Ishikawa (cell line): Measurements from ENCODE around the gene ANAPC16.

Experiments used
- CEBPB ChIP-seq: IDR thresholded peaks from 2 replicates; pipeline ENCODE4 v1.6.1; 2012
- CREB1 ChIP-seq: IDR thresholded peaks from 2 replicates; pipeline ENCODE4 v1.6.1; 2012; ENCODE audit warnings: low read depth
- EGR1 ChIP-seq: IDR thresholded peaks from 2 replicates; pipeline ENCODE4 v1.6.1; 2012
- EP300 ChIP-seq: IDR thresholded peaks from 2 replicates; pipeline ENCODE4 v1.6.1; 2012; ENCODE audit warnings: borderline replicate concordance
- FOXM1 ChIP-seq: IDR thresholded peaks from 2 replicates; pipeline ENCODE4 v1.6.1; 2012; ENCODE audit warnings: low read depth, borderline replicate concordance
- MAX ChIP-seq: IDR thresholded peaks from 2 replicates; pipeline ENCODE4 v1.6.1; 2012
- NFIC ChIP-seq: IDR thresholded peaks from 2 replicates; pipeline ENCODE4 v1.6.1; 2012
- RAD21 ChIP-seq: IDR thresholded peaks from 2 replicates; pipeline ENCODE4 v1.6.1; 2012; ENCODE audit warnings: low read depth
- REST ChIP-seq: IDR thresholded peaks from 2 replicates; pipeline ENCODE4 v1.6.1; 2012; ENCODE audit warnings: low read depth, mild to moderate bottlenecking
- TAF1 ChIP-seq: IDR thresholded peaks from 2 replicates; pipeline ENCODE4 v1.6.1; 2012; ENCODE audit warnings: low read depth, mild to moderate bottlenecking
- TCF12 ChIP-seq: IDR thresholded peaks from 2 replicates; pipeline ENCODE4 v1.6.1; 2012; ENCODE audit warnings: low read depth
- TEAD4 ChIP-seq: IDR thresholded peaks from 2 replicates; pipeline ENCODE4 v1.6.1; 2012
- USF1 ChIP-seq: IDR thresholded peaks from 2 replicates; pipeline ENCODE4 v1.6.1; 2012
- YY1 ChIP-seq: IDR thresholded peaks from 2 replicates; pipeline ENCODE4 v1.6.1; 2012; ENCODE audit warnings: low read depth
- ZBTB7A ChIP-seq: IDR thresholded peaks from 2 replicates; pipeline ENCODE4 v1.6.1; 2012; ENCODE audit warnings: low read depth

ANAPC16 gene

GRCh38 chr10:72265508-72265907, 49.7 kb downstream of the ANAPC16 start:
- TF ChIP-seq USF1 (no peak), MAX (no peak), EP300 (no peak), REST (no peak), TCF12 (no peak), RAD21 (no peak), ZBTB7A (no peak), NFIC (no peak), FOXM1 (no peak), TAF1 (no peak), EGR1 (no peak), CEBPB (no peak), CREB1 (no peak), TEAD4 (no peak), YY1 (no peak)

GRCh38 chr10:72265990-72266865, 50.4 kb downstream of the ANAPC16 start:
- TF ChIP-seq EP300 (no peak), ZBTB7A (0 out of 2 replicates have a peak, but pooled peaks have one; percentile 37)

- TF ChIP-seq EP300: no peak
Measured at GRCh38 chr10:72267381-72267780, 51.6 kb downstream of the ANAPC16 start.

- no peak for TF ChIP-seq NFIC
- no peak for TF ChIP-seq ZBTB7A
- TF ChIP-seq TCF12: no peak
- TF ChIP-seq USF1: no peak
- TF ChIP-seq CREB1: no peak
- TF ChIP-seq YY1: no peak
- TF ChIP-seq CEBPB: no peak
- no peak for TF ChIP-seq EGR1
- no peak for TF ChIP-seq MAX
- no peak for TF ChIP-seq TEAD4
- no peak for TF ChIP-seq REST
- TF ChIP-seq RAD21: no peak
- TF ChIP-seq EP300: no peak
- TF ChIP-seq FOXM1: no peak
- no peak for TF ChIP-seq TAF1
Measured at GRCh38 chr10:72267819-72268399, 52.1 kb downstream of the ANAPC16 start.

GRCh38 chr10:72270607-72271281, 54.9 kb downstream of the ANAPC16 start:
- TF ChIP-seq MAX (no peak), REST (no peak), RAD21 (no peak), YY1 (no peak), TAF1 (no peak), USF1 (no peak), FOXM1 (no peak), CEBPB (no peak)
